ENCODE results near the gene FAR2. TPM values are rescaled to one million over a fixed set of nuclear protein-coding genes. Genes with fewer than 3 reads are reported as not detected.

FAR2 gene
- 12.1 and 13.2 TPM in 2 replicates for total RNA-seq

DNA sequence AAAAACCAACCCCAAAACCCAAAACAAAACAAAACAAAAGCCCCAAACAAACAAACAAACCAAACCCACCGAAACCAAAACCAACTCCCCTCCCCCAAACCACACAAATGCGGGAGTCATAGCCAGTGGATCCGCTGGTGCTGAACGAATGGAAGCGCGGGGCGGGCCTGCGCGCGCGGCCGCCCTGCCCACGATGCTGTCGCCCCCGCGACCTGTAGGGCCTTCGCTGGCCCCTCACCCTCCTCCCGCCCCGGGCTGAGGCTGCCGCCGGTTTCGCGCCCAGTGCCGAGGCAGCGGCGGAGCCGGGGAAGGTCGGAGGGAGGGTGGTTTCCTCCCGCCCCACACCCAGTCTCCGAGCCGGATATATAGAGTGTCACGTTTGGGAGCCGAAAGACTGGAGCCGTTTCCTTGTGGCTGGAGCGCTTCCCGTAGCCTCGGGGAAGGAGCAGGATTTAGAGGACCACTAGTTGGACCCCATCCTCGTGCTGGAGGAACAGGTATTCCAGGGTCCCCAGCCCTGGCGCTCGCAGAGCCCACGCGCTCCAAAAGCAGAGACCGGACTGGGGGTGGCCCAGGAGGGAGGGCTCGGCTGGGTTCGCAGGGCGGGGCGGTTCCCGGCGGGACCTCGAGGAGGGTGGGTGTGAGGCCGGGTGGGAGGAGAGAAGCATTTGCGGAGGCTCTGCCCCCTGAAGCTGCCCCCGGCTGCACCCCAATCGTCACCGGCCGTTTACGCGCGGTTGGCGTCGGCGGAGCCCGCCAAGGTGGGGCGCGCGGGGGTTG, at the start of gene FAR2:
Gene FAR2, plus strand, starts transcription at position 368 of the 780 bp plus-strand sequence. CDS start 121,172 bp downstream, outside the sequence.

DNA sequence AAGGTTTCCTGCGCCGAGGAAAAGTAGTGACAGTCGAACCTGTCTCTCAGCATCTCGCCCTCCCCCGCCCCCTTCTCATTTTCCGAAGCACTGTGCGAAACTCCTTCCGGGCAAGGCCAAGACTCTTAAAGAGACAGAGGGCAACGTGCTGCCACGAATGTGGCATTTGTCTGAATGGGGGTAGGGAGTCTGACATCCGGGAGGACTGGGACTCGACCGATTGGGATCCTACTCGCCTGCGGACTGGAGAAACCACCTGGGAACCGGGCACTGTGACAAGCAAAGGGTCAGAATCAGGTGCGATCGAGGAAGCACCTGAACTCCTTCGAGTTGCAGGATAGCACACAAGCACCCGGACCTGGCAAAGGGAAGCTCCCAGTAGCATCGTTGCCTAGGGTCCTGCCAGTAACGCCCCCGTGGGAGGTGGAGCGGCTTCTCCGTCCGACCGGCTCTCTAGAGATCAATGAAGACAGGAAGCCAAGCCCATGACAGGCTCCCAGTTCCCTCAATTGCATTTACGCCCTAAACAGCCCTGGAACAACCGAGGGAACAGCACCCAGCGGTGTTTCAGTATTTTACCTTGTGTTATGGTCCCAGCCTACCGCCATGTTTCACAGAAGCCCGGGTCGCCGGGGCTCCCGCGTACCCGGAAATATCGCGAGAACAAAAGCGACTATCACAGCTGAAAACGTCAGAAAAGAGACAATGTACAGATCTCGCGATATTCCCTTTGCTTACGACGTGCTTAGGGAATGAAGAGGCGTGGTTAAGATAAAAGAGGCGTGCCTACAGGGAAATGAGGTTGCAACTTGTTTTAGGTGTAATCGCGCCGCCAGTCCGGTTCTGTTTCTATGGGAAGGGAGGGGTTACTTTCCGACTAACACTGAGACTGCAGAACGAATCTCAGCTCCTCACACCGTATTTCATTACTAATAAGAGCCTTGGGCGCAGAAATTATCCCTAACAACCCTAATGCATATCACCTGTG, 231.8 kb downstream of the FAR2 start, which contains the start of gene ERGIC2:
Gene ERGIC2, minus strand, starts transcription at position 637 of the 988 bp plus-strand sequence. CDS start 9,539 bp downstream, outside the sequence.

Other genes with a start within 250 kb of the FAR2 start
- gene ERGIC2, start 231.9 kb downstream of the FAR2 start, total RNA-seq, result 59.9 and 96.9 TPM in 2 replicates